ENCODE results near the gene MAS1. TPM values are rescaled to one million over a fixed set of nuclear protein-coding genes. Genes with fewer than 3 reads are reported as not detected.
A peak's percentile ranks its signal among the peaks of the same experiment; 100 is the strongest.
"Not testable (repeated sequence)": the region's sequence is repeated elsewhere in the genome, so short reads cannot be mapped to it uniquely, and the experiment has no call there.

The MAS1 gene
- total RNA-seq: not detected
- under 0.01 TPM for total RNA-seq (2013)

- H3K27me3 ChIP-seq (ENCODE audit: control insufficient read depth, insufficient read depth, low read length): no peaks in the 10 kb centered on the region
- ATAC-seq: no peak
- no peak within 1 kb of the TSS for H3K4me3 ChIP-seq (ENCODE audit: low read length)
- no peaks in the 10 kb centered on the region for H3K9me3 Mint-ChIP-seq
- no peaks in the 10 kb centered on the region for H3K4me1 Mint-ChIP-seq
- no peaks in the 10 kb centered on the region for H3K36me3 ChIP-seq (ENCODE audit: control insufficient read depth, insufficient read depth, low read length)
- intact Hi-C loops (cut with micrococcal nuclease): no loop called here
- H3K27me3 Mint-ChIP-seq (ENCODE audit: low read depth in 2 of 2): peaks cover 50 to 91% of the 10 kb centered on the region in 2 donors
- TF ChIP-seq CTCF (IDR thresholded peaks at IDR 0.05): no peak
- H3K4me3 Mint-ChIP-seq: no peak within 1 kb of the TSS
- no peaks in the 10 kb centered on the region for H3K4me1 ChIP-seq (ENCODE audit: control insufficient read depth, insufficient read depth, low read length)
- H3K36me3 Mint-ChIP-seq: no peaks in the 10 kb centered on the region
- WGBS (ENCODE audit: insufficient coverage): 87% methylated on average over 7 of the region's 7 CpGs
- DNase-seq: no peak
- no peak within 1 kb of the TSS for H3K27ac ChIP-seq (ENCODE audit: low read length)
- H3K9me3 ChIP-seq (ENCODE audit: control insufficient read depth, insufficient read depth, low read length): no peaks in the 10 kb centered on the region
- H3K27ac Mint-ChIP-seq: no peak within 1 kb of the TSS
Measured at GRCh38 chr6:159890792-159891191, at the start of gene MAS1. TSS of gene MAS1 (plus strand) at chr6:159890988. CDS start at chr6:159906956, 15,968 bp downstream.

GRCh38 chr6:159842035-159842434 is 48.8 kb upstream of the MAS1 start:
- 87% methylated on average over 3 of the region's 4 CpGs for WGBS (ENCODE audit: insufficient coverage)
- Histone ChIP-seq H3K4me1 (ENCODE audit: control insufficient read depth, insufficient read depth, low read length) (no peaks in the 10 kb centered on the region), H3K36me3 (ENCODE audit: control insufficient read depth, insufficient read depth, low read length) (no peaks in the 10 kb centered on the region), H3K9me3 (ENCODE audit: control insufficient read depth, insufficient read depth, low read length) (no peaks in the 10 kb centered on the region), H3K27me3 (ENCODE audit: control insufficient read depth, insufficient read depth, low read length) (no peaks in the 10 kb centered on the region), H3K27ac (ENCODE audit: low read length) (no peak overlapping the region), H3K4me3 (ENCODE audit: low read length) (no peak overlapping the region)
- Mint-ChIP-seq H3K27me3 (ENCODE audit: low read depth in 2 of 2) (peaks cover 0 to 9% of the 10 kb centered on the region in 2 donors), H3K4me3 (no peak overlapping the region), H3K4me1 (no peaks in the 10 kb centered on the region), H3K9me3 (no peaks in the 10 kb centered on the region), H3K36me3 (no peaks in the 10 kb centered on the region), H3K27ac (no peak overlapping the region)
- TF ChIP-seq CTCF (IDR thresholded peaks at IDR 0.05): no peak
- DNase-seq (no peak), ATAC-seq (no peak)
- intact Hi-C loops (cut with micrococcal nuclease): no loop called here

- intact Hi-C loops (cut with micrococcal nuclease): no loop called here
- H3K4me3 Mint-ChIP-seq: no peak overlapping the region
- H3K4me1 Mint-ChIP-seq: no peaks in the 10 kb centered on the region
- Histone ChIP-seq H3K27me3 (ENCODE audit: control insufficient read depth, insufficient read depth, low read length) (no peaks in the 10 kb centered on the region), H3K9me3 (ENCODE audit: control insufficient read depth, insufficient read depth, low read length) (peaks cover 3% of the 10 kb centered on the region), H3K4me3 (ENCODE audit: low read length) (no peak overlapping the region), H3K36me3 (ENCODE audit: control insufficient read depth, insufficient read depth, low read length) (no peaks in the 10 kb centered on the region), H3K4me1 (ENCODE audit: control insufficient read depth, insufficient read depth, low read length) (peaks cover 6% of the 10 kb centered on the region), H3K27ac (ENCODE audit: low read length) (no peak overlapping the region)
- WGBS (ENCODE audit: insufficient coverage): 87% methylated on average over 12 of the region's 13 CpGs
- no peak for TF ChIP-seq CTCF (IDR thresholded peaks at IDR 0.05)
- H3K9me3 Mint-ChIP-seq: no peaks in the 10 kb centered on the region
- H3K27ac Mint-ChIP-seq: no peak overlapping the region
- no peaks in the 10 kb centered on the region for H3K36me3 Mint-ChIP-seq
- ATAC-seq (peak in 1 of 3 donors; percentile 14), DNase-seq (no peak)
- peaks cover 0 to 4% of the 10 kb centered on the region in 2 donors for H3K27me3 Mint-ChIP-seq (ENCODE audit: low read depth in 2 of 2)
Measured at GRCh38 chr6:159844737-159845645, 45.8 kb upstream of the MAS1 start.

GRCh38 chr6:159848552-159848951 is 42.2 kb upstream of the MAS1 start:
- H3K9me3 ChIP-seq (ENCODE audit: control insufficient read depth, insufficient read depth, low read length); H3K36me3 Mint-ChIP-seq; H3K27me3 Mint-ChIP-seq (ENCODE audit: low read depth in 2 of 2); H3K4me3 Mint-ChIP-seq; ATAC-seq; H3K27ac Mint-ChIP-seq; H3K4me1 ChIP-seq (ENCODE audit: control insufficient read depth, insufficient read depth, low read length); H3K4me1 Mint-ChIP-seq; H3K4me3 ChIP-seq (ENCODE audit: low read length); H3K27me3 ChIP-seq (ENCODE audit: control insufficient read depth, insufficient read depth, low read length); intact Hi-C loops (cut with micrococcal nuclease); H3K36me3 ChIP-seq (ENCODE audit: control insufficient read depth, insufficient read depth, low read length); DNase-seq; H3K27ac ChIP-seq (ENCODE audit: low read length); H3K9me3 Mint-ChIP-seq: not testable (repeated sequence)
- 89% methylated on average over 5 of the region's 5 CpGs for WGBS (ENCODE audit: insufficient coverage)

GRCh38 chr6:159849851-159850250 is 40.9 kb upstream of the MAS1 start:
- H3K27ac Mint-ChIP-seq; H3K4me3 Mint-ChIP-seq; H3K4me1 Mint-ChIP-seq; ATAC-seq; H3K27me3 ChIP-seq (ENCODE audit: control insufficient read depth, insufficient read depth, low read length); H3K9me3 ChIP-seq (ENCODE audit: control insufficient read depth, insufficient read depth, low read length); H3K4me3 ChIP-seq (ENCODE audit: low read length); H3K36me3 ChIP-seq (ENCODE audit: control insufficient read depth, insufficient read depth, low read length); DNase-seq; H3K9me3 Mint-ChIP-seq; H3K27me3 Mint-ChIP-seq (ENCODE audit: low read depth in 2 of 2); H3K36me3 Mint-ChIP-seq; H3K27ac ChIP-seq (ENCODE audit: low read length); H3K4me1 ChIP-seq (ENCODE audit: control insufficient read depth, insufficient read depth, low read length): not testable (repeated sequence)
- 100% methylated on average over 1 of the region's 1 CpG for WGBS (ENCODE audit: insufficient coverage)
- intact Hi-C loops (cut with micrococcal nuclease): loop anchor here (10.0 kb wide), 1 partner anchor 155 kb away; the partner anchor contains the start of gene SOD2

Data from natural killer cell (primary cell).